ENCODE results near the gene ARHGAP10.
"Not testable (repeated sequence)": the region's sequence is repeated elsewhere in the genome, so short reads cannot be mapped to it uniquely, and the experiment has no call there.

Gene ARHGAP10

GRCh38 chr4:147901388-147901787, 169.5 kb downstream of the ARHGAP10 start:
- peak in 1 of 2 experiments; percentile 33 for DNase-seq (ENCODE audit: low read depth in 2 of 2)

- no peak for DNase-seq (ENCODE audit: low read depth in 2 of 2)
These were observed 170.0 kb downstream of the ARHGAP10 start for GRCh38 chr4:147901916-147902315.

DNA sequence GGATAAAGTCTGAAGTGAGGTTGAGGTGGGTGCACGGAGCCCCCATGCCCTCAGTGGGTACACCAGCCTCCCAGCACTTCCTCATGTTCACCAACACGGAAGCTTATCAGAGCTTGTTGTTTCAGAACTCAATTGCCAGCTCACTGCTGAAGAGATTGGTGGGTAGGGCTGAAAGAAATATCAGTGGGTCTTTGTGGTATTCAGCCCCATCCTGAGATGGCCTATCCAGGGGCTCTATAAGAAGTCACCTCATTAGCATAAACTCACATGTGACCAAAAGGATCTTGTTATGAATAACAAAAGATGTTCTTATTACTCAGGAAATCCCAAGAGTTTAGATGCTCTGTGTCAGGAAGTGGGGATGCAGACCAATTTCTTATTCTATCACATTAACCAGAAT, 177.3 kb downstream of the ARHGAP10 start:
- DNase-seq (ENCODE audit: low read depth in 2 of 2): no peak

GRCh38 chr4:147910315-147910714, 178.4 kb downstream of the ARHGAP10 start:
- DNase-seq (ENCODE audit: low read depth in 2 of 2): no peak

DNA sequence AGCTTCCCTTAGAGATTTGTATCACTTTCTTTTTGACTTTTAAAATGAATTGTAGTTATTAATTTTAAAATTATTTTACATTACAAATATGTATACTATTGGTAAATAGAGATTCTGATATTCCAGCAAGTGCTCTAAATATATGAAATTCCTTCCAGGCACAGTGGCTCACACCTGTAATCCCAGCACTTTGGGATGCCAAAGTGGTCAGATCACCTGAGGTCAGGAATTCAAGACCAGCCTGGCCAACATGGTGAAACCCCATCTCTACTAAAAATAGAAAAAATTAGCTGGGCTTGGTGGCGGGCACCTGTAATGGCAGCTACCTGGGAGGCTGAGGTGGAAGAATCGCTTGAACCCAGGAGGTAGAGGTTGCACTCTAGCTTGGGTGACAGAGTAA, 180.2 kb downstream of the ARHGAP10 start:
- DNase-seq (ENCODE audit: low read depth in 2 of 2): not testable (repeated sequence)

- DNase-seq (ENCODE audit: low read depth in 2 of 2): no peak
These were observed 181.2 kb downstream of the ARHGAP10 start for GRCh38 chr4:147913137-147913536.

GRCh38 chr4:147916351-147916750, 184.5 kb downstream of the ARHGAP10 start:
- no peak for DNase-seq (ENCODE audit: low read depth in 2 of 2)

DNA sequence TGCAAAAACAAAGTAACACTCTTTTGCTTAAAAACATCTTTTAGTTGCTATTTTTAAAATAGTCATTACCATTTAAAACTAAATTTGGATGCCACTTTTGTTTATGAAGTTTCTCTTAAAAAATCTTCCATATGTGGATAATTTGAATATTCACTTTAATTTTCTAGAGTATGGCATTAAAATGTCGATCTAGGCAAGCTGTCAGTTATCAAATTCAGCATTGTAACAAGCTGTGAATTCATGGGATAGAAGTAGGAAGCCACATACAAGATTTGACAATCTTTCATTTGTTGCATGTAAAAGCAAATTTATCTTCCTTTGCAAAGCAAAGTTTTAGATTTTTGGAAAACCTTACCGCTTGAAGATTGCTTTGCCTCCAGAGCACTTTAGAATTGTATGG, 191.5 kb downstream of the ARHGAP10 start:
- no peak for DNase-seq (ENCODE audit: low read depth in 2 of 2)

DNA sequence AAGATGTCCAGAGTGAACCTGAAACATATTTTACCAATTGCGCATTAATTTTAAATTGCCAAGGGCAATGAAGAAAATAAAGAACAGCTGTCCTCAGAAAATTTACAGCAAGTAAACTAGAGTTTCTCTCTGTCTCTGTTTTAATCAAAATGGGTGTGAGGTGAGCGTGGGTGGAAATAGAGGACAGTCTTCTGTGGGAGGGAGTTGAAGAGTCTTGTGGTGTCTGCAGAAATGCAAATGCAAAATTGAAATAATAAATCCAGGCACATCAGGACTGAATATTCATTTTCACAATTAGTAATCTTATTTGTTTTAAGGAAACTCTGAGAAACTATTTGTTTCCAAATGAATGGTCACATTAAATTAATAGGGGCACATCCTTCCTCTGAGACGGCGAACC, 192.0 kb downstream of the ARHGAP10 start:
- DNase-seq (ENCODE audit: low read depth in 2 of 2): no peak

DNA sequence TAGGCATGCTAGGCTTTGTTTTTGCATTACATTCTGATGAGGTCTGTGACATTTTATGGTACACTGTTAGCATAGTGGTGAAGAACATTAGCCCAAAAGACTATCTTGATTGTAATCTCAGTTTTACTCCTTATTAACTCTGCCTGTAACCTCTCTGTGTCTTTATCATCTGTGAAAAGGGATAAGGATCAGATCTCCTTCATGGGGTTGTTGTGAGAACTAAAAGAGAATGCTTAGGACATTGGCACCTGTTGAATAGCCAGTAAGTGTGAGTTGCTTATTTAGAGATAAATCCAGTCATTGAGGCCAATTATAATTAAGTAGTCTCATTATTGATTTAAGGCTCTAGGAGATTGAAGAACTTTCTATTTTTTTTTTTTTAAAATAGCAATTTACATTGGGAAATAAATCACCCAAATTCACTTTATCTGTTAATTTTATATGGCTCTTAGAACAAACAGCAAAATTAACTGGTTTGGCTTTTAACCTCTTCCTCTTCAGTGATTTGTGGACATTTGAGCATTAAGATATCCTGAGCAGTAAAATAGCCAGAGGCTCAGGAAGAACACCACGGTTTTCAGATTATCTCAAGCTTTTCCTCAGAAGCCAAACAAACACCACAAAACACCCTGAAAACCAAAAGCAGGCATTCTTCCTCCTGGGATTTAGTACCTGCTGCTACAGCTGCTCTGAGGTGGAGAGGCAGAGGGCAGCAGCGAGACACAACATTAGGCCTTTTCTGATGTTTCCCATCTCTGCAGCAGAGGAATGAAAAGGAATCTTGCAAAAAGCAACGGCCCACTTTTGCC, 192.9 kb downstream of the ARHGAP10 start:
- no peak for DNase-seq (ENCODE audit: low read depth in 2 of 2)

GRCh38 chr4:147927377-147928137, 195.7 kb downstream of the ARHGAP10 start:
- DNase-seq (ENCODE audit: low read depth in 2 of 2): no peak

DNA sequence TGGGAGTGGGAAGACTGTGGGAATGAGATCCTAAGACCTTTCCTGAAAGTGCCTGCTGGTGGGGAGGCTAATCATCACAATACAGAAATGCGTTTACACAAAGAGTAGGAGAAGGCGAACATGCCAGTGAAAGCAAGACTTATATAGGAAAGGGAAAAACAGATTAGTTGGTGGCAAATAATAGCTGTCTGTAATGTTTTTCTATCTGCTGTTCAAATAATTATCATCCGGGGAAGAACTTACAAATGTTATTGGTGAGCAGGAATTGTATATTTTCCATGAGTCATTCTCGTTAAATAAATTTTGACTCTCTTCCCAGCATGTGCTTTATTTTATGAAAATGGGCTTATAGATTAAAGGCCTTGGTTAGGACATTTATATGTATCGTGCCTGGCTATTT, 196.5 kb downstream of the ARHGAP10 start:
- DNase-seq (ENCODE audit: low read depth in 2 of 2): no peak

DNA sequence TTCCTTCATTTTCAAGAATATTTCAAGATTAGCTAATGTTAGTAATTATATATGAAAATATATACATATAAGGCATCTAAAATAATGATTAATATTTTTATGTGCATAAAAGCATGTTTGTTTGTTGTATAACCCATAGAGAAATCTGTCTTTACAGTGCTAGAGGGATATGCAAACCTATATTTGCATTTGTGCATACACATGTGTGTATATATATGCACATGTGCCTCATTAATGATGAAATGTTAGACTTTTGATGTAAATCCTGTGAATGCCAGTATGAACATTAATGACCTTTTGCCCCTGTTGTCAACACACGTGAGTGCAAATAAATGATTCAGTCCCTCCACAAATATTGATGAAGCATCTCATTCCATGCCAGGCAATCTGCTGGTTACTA, 197.9 kb downstream of the ARHGAP10 start:
- DNase-seq (ENCODE audit: low read depth in 2 of 2): no peak

DNA sequence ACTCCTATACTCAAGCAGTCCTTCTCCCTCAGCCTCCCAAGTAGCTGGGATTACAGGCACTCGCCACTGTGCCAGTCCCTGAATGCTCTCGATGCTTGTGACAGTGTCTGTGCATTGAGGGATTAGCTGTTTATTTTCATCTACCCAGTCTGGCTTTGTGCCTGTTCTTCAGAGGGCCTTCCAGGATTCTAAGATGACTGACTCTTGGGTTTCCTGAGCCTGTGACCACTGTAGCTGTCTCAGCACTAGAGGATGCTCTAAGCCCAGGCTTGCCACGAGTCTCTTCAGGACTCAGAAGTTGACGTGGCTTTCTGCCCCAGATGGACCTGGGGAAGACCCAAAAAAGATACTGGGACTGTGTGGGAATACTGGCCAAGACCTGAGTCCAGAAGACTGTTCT, 201.4 kb downstream of the ARHGAP10 start:
- DNase-seq (ENCODE audit: low read depth in 2 of 2): no peak

GRCh38 chr4:147933779-147934178, 201.9 kb downstream of the ARHGAP10 start:
- DNase-seq (ENCODE audit: low read depth in 2 of 2): no peak

- DNase-seq (ENCODE audit: low read depth in 2 of 2): no peak
These were observed 206.6 kb downstream of the ARHGAP10 start for GRCh38 chr4:147938496-147938895.

DNA sequence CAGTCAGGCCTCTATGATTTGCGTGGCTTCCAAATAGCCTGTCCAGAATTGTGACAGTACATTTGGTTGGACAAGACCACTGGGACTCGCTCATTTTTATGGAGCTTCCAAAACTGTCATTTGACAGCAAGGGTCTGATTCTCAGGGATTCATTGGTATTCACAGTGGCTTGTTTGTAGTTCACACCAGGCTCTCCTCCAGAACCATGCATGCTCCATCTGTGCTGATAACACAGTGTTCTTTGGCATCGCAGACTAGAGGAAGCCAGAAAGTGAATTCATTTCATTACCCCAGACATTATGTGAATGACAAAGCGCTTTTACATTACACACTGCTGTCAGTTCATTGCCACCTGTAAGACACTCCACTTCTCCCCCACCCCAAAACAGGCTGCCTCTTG, 208.3 kb downstream of the ARHGAP10 start:
- no peak for DNase-seq (ENCODE audit: low read depth in 2 of 2)

DNA sequence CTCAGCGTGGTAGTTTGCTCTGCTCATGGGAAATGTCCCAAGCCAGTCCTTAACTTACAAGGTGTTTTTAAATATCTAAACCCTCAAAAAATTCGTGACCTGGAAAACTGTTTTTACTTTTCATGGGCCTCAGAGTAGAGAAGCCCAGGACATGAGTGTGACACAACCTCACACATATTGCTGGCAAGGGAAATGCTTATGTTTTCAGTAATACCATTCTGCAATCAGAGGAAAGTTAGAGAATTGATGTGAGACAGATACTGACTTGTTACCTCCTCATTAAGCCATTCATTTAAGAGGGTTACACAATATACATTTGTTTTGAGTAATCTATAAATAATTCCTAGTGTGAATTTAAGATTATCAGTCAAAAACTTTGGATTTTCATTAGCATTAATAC, 209.5 kb downstream of the ARHGAP10 start:
- DNase-seq (ENCODE audit: low read depth in 2 of 2): no peak

DNA sequence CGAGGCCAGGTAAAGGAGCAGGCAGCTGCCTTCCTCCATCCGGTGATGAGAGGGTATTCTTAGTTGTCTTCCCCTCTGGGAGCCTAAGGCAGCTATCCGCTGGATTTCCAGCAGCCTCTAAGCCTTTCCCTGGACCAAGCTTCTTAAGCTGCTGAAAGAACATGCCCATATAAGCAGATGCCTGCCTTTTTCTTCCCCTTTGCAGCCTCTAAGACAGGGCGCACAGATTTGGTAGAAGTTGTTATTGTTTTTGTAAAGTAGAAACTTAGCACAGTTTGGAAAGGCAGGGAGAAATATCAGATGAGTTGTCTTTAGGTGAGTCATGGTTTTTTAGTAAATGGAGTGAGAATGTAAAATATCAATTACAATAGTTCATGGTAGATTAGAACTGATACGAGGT, 210.8 kb downstream of the ARHGAP10 start:
- DNase-seq (ENCODE audit: low read depth in 2 of 2): no peak

- DNase-seq (ENCODE audit: low read depth in 2 of 2): no peak
These were observed 211.3 kb downstream of the ARHGAP10 start for GRCh38 chr4:147943159-147943638.

DNA sequence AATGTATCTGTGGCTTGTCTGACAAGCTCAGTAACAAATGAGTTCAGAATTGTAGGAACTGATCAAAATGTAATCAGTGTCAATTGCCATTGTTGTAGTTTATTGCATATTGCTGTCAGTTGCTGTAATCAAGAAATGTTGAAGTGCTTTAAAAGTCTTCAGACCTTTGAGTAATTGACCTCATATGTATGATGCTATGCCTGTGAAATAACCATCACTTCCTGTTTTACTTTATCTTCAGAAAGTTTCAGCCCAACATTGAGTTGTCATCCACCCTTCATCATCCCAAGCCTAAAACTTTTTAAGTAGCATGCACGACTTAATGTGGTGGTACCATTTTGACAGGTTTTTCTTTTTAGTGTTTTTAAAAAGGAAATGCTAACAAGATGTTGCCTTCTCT, 212.4 kb downstream of the ARHGAP10 start:
- DNase-seq (ENCODE audit: low read depth in 2 of 2): no peak

DNA sequence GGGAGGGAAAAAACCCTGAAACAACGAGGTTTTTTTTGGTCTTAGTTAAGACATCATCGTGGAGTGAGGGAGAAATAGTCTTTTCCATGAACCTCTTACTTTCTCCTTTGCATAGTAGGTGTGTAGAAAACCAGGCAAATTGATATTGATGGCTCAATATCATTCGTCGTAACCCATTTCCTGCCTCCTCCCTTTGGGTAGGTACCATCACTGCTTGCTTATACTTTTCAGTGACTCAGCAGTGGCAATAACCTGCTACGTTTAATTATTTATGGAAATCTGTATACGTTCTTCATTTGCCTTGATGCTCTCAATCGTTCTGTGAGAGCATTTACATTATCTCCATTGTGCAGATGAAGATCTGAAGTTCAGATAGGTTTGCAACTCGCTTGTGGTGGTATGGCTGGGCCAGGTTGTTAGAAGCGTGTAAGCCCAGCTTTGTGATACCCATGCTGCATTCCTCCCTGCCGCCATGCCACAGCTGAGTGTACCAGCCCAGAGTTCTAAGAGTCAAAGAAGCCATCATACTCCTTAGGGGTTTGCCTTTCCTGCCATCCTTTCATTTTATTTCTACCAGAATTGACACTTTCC, 212.9 kb downstream of the ARHGAP10 start:
- no peak for DNase-seq (ENCODE audit: low read depth in 2 of 2)

- DNase-seq (ENCODE audit: low read depth in 2 of 2): no peak
These were observed 216.4 kb downstream of the ARHGAP10 start for GRCh38 chr4:147948336-147948735.
